ENCODE data around the gene PTPN3. TPM values are rescaled to one million over a fixed set of nuclear protein-coding genes. Genes with fewer than 3 reads are reported as not detected.

PTPN3 gene
- total and polyA plus RNA-seq, 9 of the 15 experiments (the other 6 are each of a cell fraction or from before 2014, with no cell fraction given), result 0.02 TPM; not detected in 8

GRCh38 chr9:109422641-109423040 lies 75.5 kb downstream of the PTPN3 start (continued):
- no peak for TF ChIP-seq ZNF407 (IDR thresholded peaks at IDR 0.05; ENCODE audit: low read depth)
- no peak for TF ChIP-seq NBN (IDR thresholded peaks at IDR 0.05; ENCODE audit: low read depth)
- no peak for TF ChIP-seq GTF2B (IDR thresholded peaks at IDR 0.05; ENCODE audit: extremely low read depth, insufficient read length)
- TF ChIP-seq HES1 (IDR thresholded peaks at IDR 0.05; ENCODE audit: low read depth), result no peak
- TF ChIP-seq TARDBP (IDR thresholded peaks at IDR 0.05), result no peak
- TF ChIP-seq ZBTB43 (CRISPR knock-in tag; IDR thresholded peaks at IDR 0.05), result no peak
